SJSA1 (cell line): ENCODE measurements around the gene TMED5. TPM values are rescaled to one million over a fixed set of nuclear protein-coding genes. Genes with fewer than 3 reads are reported as not detected.
"Not testable (repeated sequence)": the region's sequence is repeated elsewhere in the genome, so short reads cannot be mapped to it uniquely, and the experiment has no call there.

Source experiments
- DNase-seq, 2 experiments: peaks; one replicate each; pipeline ENCODE4 v3.0.0-alpha.2; 2015 to 2020; ENCODE audit warnings: low spot score in 2 of 2, low read depth in 1 of 2
- H3K27ac ChIP-seq: fragments of 250-450 bp; sonication (Bioruptor Pico); 2 replicates; pipeline ENCODE4 v1.5.1; 2020; ENCODE audit warnings: mild to moderate bottlenecking, moderate library complexity
- H3K27me3 ChIP-seq: fragments of 250-450 bp; sonication (Bioruptor Pico); replicated peaks from 2 replicates; pipeline ENCODE4 v1.5.1; 2020; ENCODE audit warnings: mild to moderate bottlenecking, moderate library complexity
- H3K36me3 ChIP-seq: fragments of 250-450 bp; sonication (Bioruptor Pico); 2 replicates; pipeline ENCODE4 v1.5.1; 2020; ENCODE audit warnings: mild to moderate bottlenecking
- H3K4me1 ChIP-seq: fragments of 250-450 bp; sonication (Bioruptor Pico); replicated peaks from 2 replicates; pipeline ENCODE4 v1.6.1; 2021; ENCODE audit warnings: mild to moderate bottlenecking
- H3K4me3 ChIP-seq: fragments of 250-450 bp; sonication (Bioruptor Pico); 2 replicates; pipeline ENCODE4 v1.5.1; 2020; ENCODE audit warnings: mild to moderate bottlenecking
- H3K9me3 ChIP-seq: fragments of 250-450 bp; sonication (Bioruptor Pico); replicated peaks from 2 replicates; pipeline ENCODE4 v1.5.1; 2020; ENCODE audit warnings: mild to moderate bottlenecking
- total RNA-seq: library from RNA; depleted of rRNA; stranded (reverse); fragments of >200 nt; shearing (Covaris generic); gene quantifications from 2 replicates; pipeline ENCODE4 v1.2.3, GENCODE V29; 2014

TMED5 gene
- total RNA-seq, 1 experiment from 2014 or later, result 73.0 TPM

DNA sequence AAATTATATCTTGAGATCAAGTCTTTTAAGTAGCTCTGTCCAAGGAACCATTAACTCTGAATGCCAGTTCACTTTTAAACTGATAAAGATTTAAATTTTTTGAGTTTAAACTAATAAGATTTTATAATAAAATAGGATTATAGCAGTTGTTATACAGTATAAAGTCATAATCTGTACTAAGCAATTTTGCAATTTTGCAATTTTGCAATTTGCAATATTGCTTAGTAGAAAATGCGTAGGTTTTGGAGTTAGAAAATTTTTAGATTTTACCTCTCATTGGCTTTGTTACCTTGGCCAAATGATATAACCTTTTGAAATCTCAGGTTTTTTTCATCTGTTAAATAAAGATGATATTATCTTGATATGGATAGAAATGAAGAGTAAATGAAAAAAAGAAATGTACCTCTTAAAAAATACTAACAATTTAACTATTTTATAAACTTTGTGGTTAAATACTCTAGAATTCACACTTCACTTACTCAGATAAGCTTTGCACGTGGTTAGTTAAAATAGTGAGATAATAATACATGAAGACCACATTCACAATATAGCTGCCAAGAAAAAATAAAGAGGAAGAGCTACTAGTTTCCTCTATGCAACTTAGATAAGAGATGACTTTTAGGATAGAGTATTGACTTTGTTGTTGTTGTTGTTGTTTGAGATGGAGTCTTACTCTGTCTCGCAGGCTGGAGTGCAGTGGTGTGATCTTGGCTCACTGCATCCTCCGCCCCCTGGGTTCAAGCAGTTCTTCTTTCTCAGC is 14.2 kb upstream of the TMED5 start:
- H3K27ac ChIP-seq, result no peak overlapping the region

DNA sequence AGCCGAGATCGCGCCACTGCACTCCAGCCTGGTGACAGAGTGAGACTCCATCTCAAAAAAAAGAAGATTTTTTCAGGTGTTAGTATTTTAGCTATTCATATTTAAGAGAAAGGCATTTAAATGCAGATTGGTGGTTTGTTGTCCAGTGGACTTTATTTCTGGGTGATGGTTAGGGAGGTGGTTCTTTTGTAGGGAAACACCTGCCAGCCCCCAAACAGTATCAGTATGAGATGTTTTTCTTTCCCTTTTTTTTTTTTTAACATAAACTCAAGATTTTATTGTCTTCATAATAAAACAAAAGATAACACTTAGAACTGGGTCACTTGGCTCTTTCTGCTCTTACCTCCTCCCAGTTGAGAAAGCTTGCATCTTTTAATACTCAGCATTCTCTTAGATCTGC is 10.2 kb upstream of the TMED5 start:
- H3K36me3 ChIP-seq, result peaks cover 34% of the 10 kb centered on the region
- no peaks in the 10 kb centered on the region for H3K9me3 ChIP-seq
- no peak overlapping the region for H3K4me3 ChIP-seq
- H3K27me3 ChIP-seq, result no peaks in the 10 kb centered on the region
- no peaks in the 10 kb centered on the region for H3K4me1 ChIP-seq
- no peak overlapping the region for H3K27ac ChIP-seq
- no peak for DNase-seq

More for the DNA sequence above, 14.2 kb upstream of the TMED5 start:
- H3K9me3 ChIP-seq, result no peaks in the 10 kb centered on the region
- no peaks in the 10 kb centered on the region for H3K27me3 ChIP-seq
- peaks cover 59% of the 10 kb centered on the region for H3K36me3 ChIP-seq
- H3K4me3 ChIP-seq, result no peak overlapping the region
- no peaks in the 10 kb centered on the region for H3K4me1 ChIP-seq
- DNase-seq, result no peak

DNA sequence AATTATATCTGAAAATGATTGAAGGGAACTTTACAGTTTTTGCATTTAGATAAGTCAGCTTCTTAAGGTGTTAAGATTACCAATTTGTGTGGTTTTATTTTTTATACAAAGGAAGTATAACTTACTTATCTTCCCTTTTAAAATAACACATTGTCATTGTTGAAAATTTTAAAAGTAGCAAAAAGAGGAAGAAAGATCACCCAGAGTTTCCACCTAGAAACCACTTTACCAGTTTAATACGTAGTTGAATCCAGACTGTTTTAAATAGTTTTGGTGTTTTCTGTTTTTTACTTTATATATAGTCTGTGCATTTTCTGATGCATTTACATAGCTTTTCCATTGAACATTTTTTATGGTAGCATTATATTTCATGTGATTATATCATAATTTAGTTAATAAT is 6.5 kb upstream of the TMED5 start:
- peaks cover 6% of the 10 kb centered on the region for H3K4me1 ChIP-seq

DNA sequence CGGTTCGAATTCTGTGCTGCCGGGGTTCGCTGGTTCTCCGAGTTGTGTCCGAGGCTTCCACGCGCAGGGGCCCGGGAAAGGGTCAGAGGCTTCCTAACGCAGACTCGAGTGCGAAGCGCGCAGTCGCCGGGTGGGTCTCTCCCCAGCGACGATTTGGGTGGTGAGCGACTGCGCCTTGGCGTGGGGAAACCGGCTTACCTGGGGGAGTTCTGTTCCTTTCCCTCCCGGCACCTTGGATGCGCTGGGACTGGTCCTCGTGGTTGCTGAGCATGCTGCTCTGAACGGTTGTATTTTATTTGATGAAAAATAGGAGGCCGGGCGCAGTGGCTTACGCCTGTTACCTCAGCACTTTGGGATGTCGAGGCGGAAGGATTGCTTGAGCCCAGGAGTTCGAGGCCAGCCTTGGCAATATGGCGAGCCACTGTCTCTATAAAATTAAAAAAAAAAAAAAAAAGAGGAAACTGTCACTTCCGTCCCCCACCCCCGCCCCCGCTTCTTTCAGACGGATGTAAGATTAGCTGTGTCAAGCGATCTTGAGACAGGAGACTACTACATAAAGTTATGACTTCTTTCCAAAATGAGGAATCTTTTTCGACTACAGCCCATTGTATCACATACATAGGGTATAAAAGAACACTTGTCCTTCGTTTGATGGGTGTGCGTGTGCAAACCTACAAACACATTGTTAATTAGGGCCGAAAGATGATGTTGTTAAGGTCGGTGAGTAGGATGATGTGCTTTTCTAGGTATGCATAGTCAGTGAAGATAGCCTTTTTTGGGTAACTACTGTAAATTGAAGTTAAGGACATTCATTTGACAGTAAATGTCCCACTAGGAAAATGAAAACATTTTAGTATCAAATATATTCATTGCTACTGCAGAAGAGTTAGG is 755 bp upstream of the TMED5 start, which contains the start of gene CCDC18:
Gene CCDC18, plus strand, starts transcription at position 2 of the 891 bp plus-strand sequence. CDS start 2,638 bp downstream, outside the sequence.
- peak in 1 of 2 experiments; percentile 61 for DNase-seq
- Histone ChIP-seq H3K36me3 (peaks cover 11% of the 10 kb centered on the region), H3K27me3 (no peaks in the 10 kb centered on the region), H3K9me3 (no peaks in the 10 kb centered on the region), H3K4me1 (peaks cover 18% of the 10 kb centered on the region), H3K27ac (peak within 1 kb of the TSS; percentile 95), H3K4me3 (peak within 1 kb of the TSS; percentile 70)

More for the DNA sequence above, 6.5 kb upstream of the TMED5 start:
- DNase-seq, result no peak
- H3K9me3 ChIP-seq, result no peaks in the 10 kb centered on the region
- H3K27ac ChIP-seq, result no peak overlapping the region
- no peaks in the 10 kb centered on the region for H3K27me3 ChIP-seq
- no peak overlapping the region for H3K4me3 ChIP-seq
- peaks cover 11% of the 10 kb centered on the region for H3K36me3 ChIP-seq

DNA sequence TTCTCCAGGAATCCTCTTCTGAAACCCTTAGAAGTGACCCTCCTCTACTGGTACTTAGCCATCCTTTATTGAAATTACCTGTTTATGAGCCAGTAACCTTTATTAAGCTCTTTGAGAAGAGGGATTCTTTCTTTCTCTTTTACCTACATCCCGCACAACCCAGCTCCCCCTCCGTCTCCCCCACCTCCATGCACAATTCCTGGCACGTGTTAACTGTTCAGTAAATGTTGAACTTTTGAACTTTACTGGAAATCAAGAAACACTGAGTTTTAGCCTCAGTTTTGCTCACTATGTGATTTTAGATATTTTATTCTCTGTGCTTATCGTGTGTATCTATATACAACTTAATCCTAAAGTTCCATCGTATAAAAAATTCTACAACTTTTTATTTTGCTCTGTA is 1.8 kb downstream of the TMED5 start:
- Histone ChIP-seq H3K36me3 (peaks cover 22% of the 10 kb centered on the region), H3K27ac (no peak overlapping the region), H3K27me3 (no peaks in the 10 kb centered on the region), H3K4me3 (peak overlapping the region; percentile 70), H3K4me1 (peaks cover 18% of the 10 kb centered on the region), H3K9me3 (no peaks in the 10 kb centered on the region)
- DNase-seq, result no peak

DNA sequence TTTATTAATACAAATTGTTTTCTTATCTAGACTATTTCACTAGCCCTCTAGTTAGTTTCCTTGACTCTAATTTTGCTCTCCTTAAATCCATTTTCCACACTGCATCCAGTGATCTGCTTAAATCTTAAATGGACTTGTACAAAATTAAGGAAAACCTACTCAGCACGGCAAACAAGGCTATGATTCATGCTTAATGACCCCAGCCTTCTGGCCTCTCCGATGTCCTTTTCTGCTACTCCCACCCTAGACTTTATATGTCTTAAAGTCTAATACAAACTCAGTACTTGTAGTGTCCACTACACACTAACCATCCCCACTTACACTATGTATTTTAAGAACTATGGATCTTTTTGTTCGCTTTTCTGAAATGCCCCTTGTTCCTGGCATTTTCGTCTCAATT is 2.2 kb downstream of the TMED5 start:
- Histone ChIP-seq H3K36me3 (peaks cover 22% of the 10 kb centered on the region), H3K9me3 (no peaks in the 10 kb centered on the region), H3K27ac (no peak overlapping the region), H3K27me3 (no peaks in the 10 kb centered on the region), H3K4me1 (peaks cover 22% of the 10 kb centered on the region), H3K4me3 (peak overlapping the region; percentile 70)
- DNase-seq, result peak in 1 of 2 experiments; percentile 46

DNA sequence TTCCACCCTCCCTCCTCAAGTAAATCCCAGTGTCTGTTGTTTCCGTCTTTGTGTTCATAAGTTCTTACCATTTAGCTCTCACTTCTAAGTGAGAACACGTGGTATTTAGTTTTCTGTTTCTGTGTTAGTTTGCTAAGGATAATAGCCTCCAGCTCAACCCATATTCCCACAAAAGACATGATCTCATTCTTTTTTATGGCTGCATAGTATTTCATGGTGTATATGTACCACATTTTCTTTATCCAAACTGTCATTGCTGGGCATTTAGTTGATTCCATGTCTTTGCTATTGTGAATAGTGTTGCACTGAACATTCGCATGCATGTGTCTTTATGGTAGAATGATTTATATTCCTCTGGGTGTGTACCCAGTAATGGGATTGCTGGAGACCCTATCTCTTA is 5.6 kb downstream of the TMED5 start:
- DNase-seq, H3K27me3 ChIP-seq, H3K9me3 ChIP-seq, H3K27ac ChIP-seq, H3K4me3 ChIP-seq: not testable (repeated sequence)
- H3K4me1 ChIP-seq, result peaks cover 31% of the 10 kb centered on the region
- H3K36me3 ChIP-seq, result peaks cover 27% of the 10 kb centered on the region

DNA sequence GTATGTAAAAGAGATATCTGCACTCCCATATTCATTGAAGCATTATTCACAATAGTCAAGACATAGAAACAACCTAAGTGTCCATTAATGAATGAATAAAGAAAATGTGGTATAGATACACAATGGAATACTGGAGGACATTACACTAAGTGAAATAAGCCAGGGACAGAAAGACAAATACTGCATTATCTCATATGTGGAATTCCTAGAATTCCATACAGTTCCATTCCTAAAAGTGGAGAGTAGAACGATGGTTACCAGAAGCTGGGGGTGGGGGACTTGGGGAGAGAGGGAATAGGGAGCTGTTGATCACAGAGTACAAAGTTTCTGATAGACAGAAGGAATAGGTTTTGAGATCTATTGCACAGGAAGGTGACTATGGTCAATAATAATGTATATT is 7.4 kb downstream of the TMED5 start:
- Histone ChIP-seq H3K4me1 (peaks cover 23% of the 10 kb centered on the region), H3K27me3 (no peaks in the 10 kb centered on the region), H3K4me3 (no peak overlapping the region), H3K36me3 (peaks cover 32% of the 10 kb centered on the region), H3K9me3 (no peaks in the 10 kb centered on the region; the same call in 1 of the 2 replicates), H3K27ac (peak overlapping the region; percentile 41)
- DNase-seq, result peak in 1 of 2 experiments; percentile 49

DNA sequence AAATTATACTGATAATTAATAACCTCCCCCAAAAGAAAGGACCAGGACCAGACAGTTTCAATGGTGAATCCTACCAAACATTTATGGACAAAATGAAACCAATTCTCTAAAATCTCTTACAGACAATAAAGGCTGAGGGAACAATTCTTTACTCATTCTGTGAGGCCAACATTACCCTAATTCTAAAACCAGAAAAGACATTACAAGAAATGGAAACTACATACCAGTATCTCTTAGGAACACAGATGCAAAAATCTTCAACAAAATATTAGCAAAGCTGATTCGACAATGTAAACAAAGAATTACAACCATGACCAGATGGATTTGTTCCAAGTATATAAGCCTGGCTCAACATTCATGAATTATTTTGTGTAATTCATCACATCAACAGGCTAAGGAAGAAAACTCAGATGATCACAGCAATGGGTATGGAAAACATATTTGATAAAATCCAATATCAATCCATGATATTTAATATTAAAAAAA is 8.6 kb downstream of the TMED5 start:
- Histone ChIP-seq H3K4me1 (peaks cover 21% of the 10 kb centered on the region), H3K27me3 (no peaks in the 10 kb centered on the region), H3K27ac (peak overlapping the region; percentile 41), H3K4me3 (no peak overlapping the region), H3K36me3 (peaks cover 36% of the 10 kb centered on the region), H3K9me3 (no peaks in the 10 kb centered on the region; the same call in 1 of the 2 replicates)
- no peak for DNase-seq

DNA sequence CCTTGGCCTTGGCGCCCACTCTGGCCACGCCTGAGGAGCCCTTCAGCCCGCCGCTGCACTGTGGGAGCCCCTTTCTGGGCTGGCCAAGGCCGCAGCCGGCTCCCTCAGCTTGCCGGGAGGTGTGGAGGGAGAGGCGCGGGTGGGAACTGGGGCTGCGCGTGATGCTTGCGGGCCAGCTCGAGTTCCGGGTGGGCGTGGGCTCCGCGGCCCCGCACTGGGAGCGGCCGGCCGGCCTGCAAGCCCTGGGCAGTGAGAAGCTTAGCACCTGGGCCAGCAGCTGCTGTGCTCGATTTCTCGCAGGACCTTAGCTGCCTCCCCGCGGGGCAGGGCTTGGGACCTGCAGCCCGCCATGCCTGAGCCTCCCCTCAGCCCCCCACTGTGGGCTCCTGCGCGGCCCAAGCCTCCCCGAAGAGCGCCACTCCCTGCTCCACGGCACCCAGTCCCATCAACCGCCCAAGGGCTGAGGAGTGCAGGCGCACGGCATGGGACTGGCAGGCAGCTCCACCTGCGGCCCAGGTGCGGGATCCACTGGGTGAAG is 10.0 kb downstream of the TMED5 start:
- DNase-seq, H3K9me3 ChIP-seq, H3K27ac ChIP-seq, H3K4me3 ChIP-seq, H3K27me3 ChIP-seq: not testable (repeated sequence)
- H3K4me1 ChIP-seq, result peaks cover 21% of the 10 kb centered on the region
- peaks cover 34% of the 10 kb centered on the region for H3K36me3 ChIP-seq

DNA sequence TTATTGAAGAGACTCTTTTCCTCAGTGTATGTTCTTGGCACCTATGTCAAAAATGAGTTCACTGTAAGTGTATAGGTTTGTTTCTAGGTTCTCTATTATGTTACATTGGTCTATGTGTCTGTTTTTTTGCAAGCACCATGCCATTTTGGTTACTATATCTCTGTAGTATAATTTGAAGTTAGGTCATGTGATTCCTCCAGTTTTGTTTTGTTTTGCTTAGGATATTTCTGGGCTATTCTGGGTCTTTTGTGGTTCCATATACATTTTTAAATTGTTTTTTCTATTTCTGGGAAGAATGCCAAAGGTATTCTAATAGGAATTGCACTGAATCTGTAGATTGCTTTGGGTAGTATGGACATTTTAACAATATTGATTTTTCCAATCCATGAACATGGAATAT is 13.2 kb downstream of the TMED5 start:
- H3K4me3 ChIP-seq, result no peak overlapping the region
- no peaks in the 10 kb centered on the region; the same call in 1 of the 2 replicates for H3K9me3 ChIP-seq
- H3K36me3 ChIP-seq, result peaks cover 25% of the 10 kb centered on the region
- no peak overlapping the region for H3K27ac ChIP-seq
- DNase-seq, result no peak
- no peaks in the 10 kb centered on the region for H3K27me3 ChIP-seq
- H3K4me1 ChIP-seq, result peaks cover 6% of the 10 kb centered on the region

DNA sequence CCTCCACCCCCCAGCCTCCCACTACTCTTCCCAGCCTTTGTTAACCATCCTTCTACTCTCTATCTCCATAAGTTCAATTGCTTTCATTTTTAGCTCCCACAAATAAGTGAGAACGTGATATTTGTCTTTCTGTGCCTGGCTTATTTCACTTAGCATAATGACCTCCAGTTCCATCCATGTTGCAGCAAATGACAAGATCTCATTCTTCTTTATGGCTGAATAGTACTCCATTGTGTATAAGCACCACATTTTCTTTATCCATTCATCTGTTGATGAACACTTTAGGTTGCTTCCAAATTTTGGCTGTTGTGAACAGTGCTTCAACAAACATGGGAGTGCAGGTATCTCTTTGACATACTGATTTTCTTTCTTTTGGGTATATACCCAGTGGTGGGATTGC is 14.3 kb downstream of the TMED5 start:
- H3K27me3 ChIP-seq, H3K27ac ChIP-seq, H3K4me3 ChIP-seq, H3K9me3 ChIP-seq, H3K4me1 ChIP-seq, DNase-seq: not testable (repeated sequence)
- H3K36me3 ChIP-seq, result peaks cover 22% of the 10 kb centered on the region

DNA sequence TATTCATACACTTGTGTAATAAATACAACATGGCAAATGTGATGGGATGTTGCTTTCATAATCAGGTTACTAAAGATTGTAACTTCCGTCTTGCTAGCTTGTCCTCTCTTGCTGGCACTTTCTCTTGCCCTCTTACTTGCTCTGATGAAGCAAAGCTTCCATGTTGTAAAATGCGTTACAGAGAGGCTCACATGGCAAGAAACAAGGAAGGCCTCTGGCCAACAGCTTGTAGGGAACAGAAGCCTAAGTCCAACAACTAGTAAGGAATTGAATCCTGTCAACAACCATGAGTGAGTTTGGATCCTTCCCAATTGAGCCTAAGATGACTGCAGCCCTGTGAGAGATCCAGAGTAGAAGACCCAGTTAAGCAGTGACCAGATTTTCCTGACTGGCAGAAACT is 15.4 kb downstream of the TMED5 start:
- Histone ChIP-seq H3K36me3 (peaks cover 27% of the 10 kb centered on the region), H3K27ac (no peak overlapping the region), H3K4me1 (no peaks in the 10 kb centered on the region), H3K27me3 (no peaks in the 10 kb centered on the region), H3K4me3 (no peak overlapping the region), H3K9me3 (no peaks in the 10 kb centered on the region; the same call in 1 of the 2 replicates)
- no peak for DNase-seq
